Suprapubic skin (tissue), 4 donors: Measurements from ENCODE around the gene UBIAD1.

Source experiments
- EP300 ChIP-seq: sonication (generic); formaldehyde crosslinking; IDR thresholded peaks from one replicate; pipeline ENCODE4 v1.6.1; 2017; ENCODE audit warnings: antibody characterized with exemption
- POLR2A ChIP-seq, 2 donors: fragments of 450-650 bp; IDR thresholded peaks; one replicate each; pipeline ENCODE4 v1.6.1; 2017; ENCODE audit warnings: antibody characterized with exemption in 2 of 2, mild to moderate bottlenecking in 2 of 2, moderate library complexity in 2 of 2
- POLR2AphosphoS5 ChIP-seq, 3 donors: sonication (generic); formaldehyde crosslinking; IDR thresholded peaks; one replicate each; pipeline ENCODE4 v1.6.1; 2017; ENCODE audit warnings: antibody characterized with exemption in 3 of 3
- TF ChIP-seq, protein P1 (sequence below), 2 donors: fragments of 200-600 bp in 1 of 2; fragments of 450-650 bp in 1 of 2; sonication (generic) in 1 of 2; IDR thresholded peaks; one replicate each; pipeline ENCODE4 v1.5.1; 2016 to 2019; ENCODE audit warnings: antibody characterized with exemption in 2 of 2, mild to moderate bottlenecking in 1 of 2, moderate library complexity in 1 of 2

DNA sequence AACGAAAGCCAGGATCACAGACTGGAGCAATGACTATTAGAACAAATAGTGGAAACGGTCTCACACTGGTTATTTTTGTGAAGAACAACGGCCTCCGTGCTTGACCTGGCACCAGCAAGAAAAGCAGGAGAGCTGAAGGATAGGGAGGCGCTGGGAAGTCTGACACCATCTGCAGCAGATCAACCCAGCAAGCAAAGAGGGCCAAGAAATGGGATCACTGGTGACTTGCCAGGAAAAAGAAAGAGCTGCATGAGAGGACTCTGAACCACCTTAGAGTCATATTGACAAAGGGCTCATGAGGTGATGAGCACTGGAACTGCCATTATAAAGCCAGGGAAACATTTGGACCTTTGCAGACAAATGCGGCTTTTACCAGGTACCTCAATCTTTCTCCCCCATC is 35.6 kb upstream of the UBIAD1 start:
- TF ChIP-seq EP300, result no peak
- TF ChIP-seq, protein P1, sequence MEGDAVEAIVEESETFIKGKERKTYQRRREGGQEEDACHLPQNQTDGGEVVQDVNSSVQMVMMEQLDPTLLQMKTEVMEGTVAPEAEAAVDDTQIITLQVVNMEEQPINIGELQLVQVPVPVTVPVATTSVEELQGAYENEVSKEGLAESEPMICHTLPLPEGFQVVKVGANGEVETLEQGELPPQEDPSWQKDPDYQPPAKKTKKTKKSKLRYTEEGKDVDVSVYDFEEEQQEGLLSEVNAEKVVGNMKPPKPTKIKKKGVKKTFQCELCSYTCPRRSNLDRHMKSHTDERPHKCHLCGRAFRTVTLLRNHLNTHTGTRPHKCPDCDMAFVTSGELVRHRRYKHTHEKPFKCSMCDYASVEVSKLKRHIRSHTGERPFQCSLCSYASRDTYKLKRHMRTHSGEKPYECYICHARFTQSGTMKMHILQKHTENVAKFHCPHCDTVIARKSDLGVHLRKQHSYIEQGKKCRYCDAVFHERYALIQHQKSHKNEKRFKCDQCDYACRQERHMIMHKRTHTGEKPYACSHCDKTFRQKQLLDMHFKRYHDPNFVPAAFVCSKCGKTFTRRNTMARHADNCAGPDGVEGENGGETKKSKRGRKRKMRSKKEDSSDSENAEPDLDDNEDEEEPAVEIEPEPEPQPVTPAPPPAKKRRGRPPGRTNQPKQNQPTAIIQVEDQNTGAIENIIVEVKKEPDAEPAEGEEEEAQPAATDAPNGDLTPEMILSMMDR (IDR thresholded peaks at IDR 0.05), result no peak
- no peak for TF ChIP-seq POLR2A (IDR thresholded peaks at IDR 0.05)
- no peak for TF ChIP-seq POLR2AphosphoS5 (IDR thresholded peaks at IDR 0.05)
